ENCODE data around the gene EGFL6. TPM values are rescaled to one million over a fixed set of nuclear protein-coding genes. Genes with fewer than 3 reads are reported as not detected.

The EGFL6 gene
- total RNA-seq, 2 experiments from 2014 or later = not detected

- H2AFZ ChIP-seq (ENCODE audit: low read length) = no peak overlapping the region
- peaks cover 17% of the 10 kb centered on the region for H3K36me3 ChIP-seq (ENCODE audit: insufficient read depth, low read length)
- H3K9me3 ChIP-seq (ENCODE audit: low read length) = no peaks in the 10 kb centered on the region
- H3K4me2 ChIP-seq (ENCODE audit: low read length) = no peak overlapping the region; the same call in 1 of the 2 replicates
- intact Hi-C loops (cut with micrococcal nuclease; ENCODE audit: unreplicated experiment) = no loop called here
- H3K27ac ChIP-seq (ENCODE audit: low read depth, low read length, poor library complexity, severe bottlenecking) = no peak overlapping the region
- H3K79me2 ChIP-seq (ENCODE audit: insufficient read depth, low read depth, low read length) = no peaks in the 10 kb centered on the region
- POLR2A ChIA-PET = interaction anchor here (0.8 to 1.4 kb wide), 2 partner anchors 24 to 109 kb away, joined by 3 to 5 read pairs; no protein-coding TSS in a partner anchor
- no peaks in the 10 kb centered on the region for H3K9me2 ChIP-seq (ENCODE audit: insufficient read depth, low read length)
- no TSS peak for BruUV-seq (replicated peaks)
- H3K4me3 ChIP-seq (ENCODE audit: low read depth, low read length, poor library complexity, severe bottlenecking) = no peak overlapping the region
- H3K4me1 ChIP-seq (ENCODE audit: insufficient read depth, low read length, poor library complexity, severe bottlenecking) = peaks cover 7% of the 10 kb centered on the region
- CTCF ChIA-PET (ENCODE audit: unreplicated experiment) = no interaction called here
- H4K20me1 ChIP-seq (ENCODE audit: insufficient read depth, low read length) = no peaks in the 10 kb centered on the region
- no peak for DNase-seq (ENCODE audit: low spot score)
- TF ChIP-seq EZH2phosphoT487 (IDR thresholded peaks at IDR 0.05; ENCODE audit: borderline replicate concordance, low read depth, low read length) (no peak), CTCF (conservative IDR thresholded peaks at IDR 0.05; ENCODE audit: low read length) (no peak)
These were observed 92.4 kb downstream of the EGFL6 start for GRCh38 chrX:13661735-13662288.

DNA sequence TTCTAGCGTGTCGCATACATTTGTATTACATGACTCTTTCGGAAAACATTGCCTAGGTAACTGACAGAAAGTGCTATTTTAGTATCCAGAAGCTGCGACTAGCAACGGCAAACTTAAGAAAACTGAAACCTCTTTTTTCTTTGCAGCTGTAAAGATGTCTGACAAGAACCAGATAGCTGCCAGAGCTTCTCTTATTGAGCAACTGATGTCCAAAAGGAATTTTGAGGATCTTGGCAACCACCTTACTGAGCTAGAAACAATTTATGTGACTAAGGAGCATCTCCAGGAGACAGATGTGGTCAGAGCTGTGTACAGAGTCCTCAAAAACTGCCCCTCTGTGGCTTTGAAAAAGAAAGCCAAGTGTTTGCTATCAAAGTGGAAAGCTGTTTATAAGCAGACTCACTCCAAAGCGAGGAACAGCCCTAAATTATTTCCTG, 93.0 kb downstream of the EGFL6 start:
- Histone ChIP-seq H4K20me1 (ENCODE audit: insufficient read depth, low read length) (no peaks in the 10 kb centered on the region), H2AFZ (ENCODE audit: low read length) (no peak overlapping the region), H3K4me1 (ENCODE audit: insufficient read depth, low read length, poor library complexity, severe bottlenecking) (peaks cover 12% of the 10 kb centered on the region), H3K9me3 (ENCODE audit: low read length) (no peaks in the 10 kb centered on the region), H3K36me3 (ENCODE audit: insufficient read depth, low read length) (peaks cover 17% of the 10 kb centered on the region), H3K27ac (ENCODE audit: low read depth, low read length, poor library complexity, severe bottlenecking) (no peak overlapping the region), H3K9me2 (ENCODE audit: insufficient read depth, low read length) (no peaks in the 10 kb centered on the region), H3K79me2 (ENCODE audit: insufficient read depth, low read depth, low read length) (no peaks in the 10 kb centered on the region), H3K4me2 (ENCODE audit: low read length) (no peak overlapping the region), H3K4me3 (ENCODE audit: low read depth, low read length, poor library complexity, severe bottlenecking) (no peak overlapping the region)
- intact Hi-C loops (cut with micrococcal nuclease; ENCODE audit: unreplicated experiment) = no loop called here
- POLR2A ChIA-PET = interaction anchor here (0.8 to 1.4 kb wide), 2 partner anchors 24 to 109 kb away, joined by 3 to 5 read pairs; no protein-coding TSS in a partner anchor
- CTCF ChIA-PET (ENCODE audit: unreplicated experiment) = no interaction called here
- no peak for DNase-seq (ENCODE audit: low spot score)
- BruUV-seq (replicated peaks) = no TSS peak
- TF ChIP-seq CTCF (conservative IDR thresholded peaks at IDR 0.05; ENCODE audit: low read length) = no peak
- no peak for TF ChIP-seq EZH2phosphoT487 (IDR thresholded peaks at IDR 0.05; ENCODE audit: borderline replicate concordance, low read depth, low read length)

- Histone ChIP-seq H3K9me3 (ENCODE audit: low read length) (no peaks in the 10 kb centered on the region), H4K20me1 (ENCODE audit: insufficient read depth, low read length) (no peaks in the 10 kb centered on the region), H3K9me2 (ENCODE audit: insufficient read depth, low read length) (no peaks in the 10 kb centered on the region), H3K79me2 (ENCODE audit: insufficient read depth, low read depth, low read length) (no peaks in the 10 kb centered on the region), H3K4me1 (ENCODE audit: insufficient read depth, low read length, poor library complexity, severe bottlenecking) (peaks cover 10% of the 10 kb centered on the region), H3K4me2 (ENCODE audit: low read length) (no peak overlapping the region), H3K27ac (ENCODE audit: low read depth, low read length, poor library complexity, severe bottlenecking) (no peak overlapping the region), H2AFZ (ENCODE audit: low read length) (no peak overlapping the region), H3K4me3 (ENCODE audit: low read depth, low read length, poor library complexity, severe bottlenecking) (no peak overlapping the region), H3K36me3 (ENCODE audit: insufficient read depth, low read length) (peaks cover 17% of the 10 kb centered on the region)
- CTCF ChIA-PET (ENCODE audit: unreplicated experiment) = no interaction called here
- no TSS peak for BruUV-seq (replicated peaks)
- intact Hi-C loops (cut with micrococcal nuclease; ENCODE audit: unreplicated experiment) = no loop called here
- POLR2A ChIA-PET = no interaction called here
- DNase-seq (ENCODE audit: low spot score) = no peak
- TF ChIP-seq EZH2phosphoT487 (IDR thresholded peaks at IDR 0.05; ENCODE audit: borderline replicate concordance, low read depth, low read length) (no peak), CTCF (conservative IDR thresholded peaks at IDR 0.05; ENCODE audit: low read length) (no peak)
These were observed 94.6 kb downstream of the EGFL6 start for GRCh38 chrX:13664020-13664419.

Measured in OCI-LY7 (cell line).